ENCODE measurements around the gene ZBTB8A. TPM values are rescaled to one million over a fixed set of nuclear protein-coding genes. Genes with fewer than 3 reads are reported as not detected.
"Not testable (repeated sequence)": the region's sequence is repeated elsewhere in the genome, so short reads cannot be mapped to it uniquely, and the experiment has no call there.

The ZBTB8A gene
- total RNA-seq, 4 donors from 2014 or later, result 8.1 to 14.9 (median 12.1) TPM

DNA sequence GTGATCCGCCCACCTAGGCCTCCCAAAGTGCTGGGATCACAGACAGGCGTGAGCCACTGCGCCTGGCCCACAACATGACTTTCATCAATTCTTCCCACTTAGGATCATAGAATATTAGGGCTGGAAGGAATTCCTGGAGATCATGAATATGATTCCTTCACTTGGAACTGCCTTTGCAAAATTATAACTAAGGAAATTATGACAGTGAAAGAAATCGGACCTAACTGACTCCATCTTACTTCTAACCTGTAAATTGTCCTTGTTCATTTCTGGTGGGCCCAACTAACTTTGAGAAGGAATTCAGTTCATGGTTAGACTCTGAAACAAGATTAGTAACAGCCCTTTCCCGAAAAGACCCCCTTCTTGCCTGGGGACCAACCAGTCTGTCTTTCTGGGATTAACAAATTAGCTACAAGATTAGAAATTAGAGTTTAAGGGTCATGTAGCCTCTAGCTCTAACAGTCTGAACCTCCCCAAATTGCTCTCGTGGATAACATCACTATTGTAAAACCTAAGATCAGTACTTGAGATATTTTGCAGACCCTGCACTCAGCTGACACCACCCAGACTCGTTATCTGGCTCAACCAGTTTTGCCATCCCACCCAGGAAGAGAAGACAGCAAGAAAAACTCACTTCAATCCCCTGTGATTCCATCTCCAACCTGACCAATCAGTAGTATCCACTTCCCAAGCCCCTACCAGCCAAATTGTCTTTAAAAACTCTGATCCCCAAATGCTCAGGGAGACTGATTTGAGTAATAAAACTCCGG, 96.5 kb downstream of the ZBTB8A start:
- H3K4me1 ChIP-seq, result peaks cover 0 to 10% (median 0%) of the 10 kb centered on the region in 4 donors
- no peaks in the 10 kb centered on the region for H3K27me3 ChIP-seq
- no peaks in the 10 kb centered on the region for H3K9me3 ChIP-seq
- TF ChIP-seq EP300 (IDR thresholded peaks at IDR 0.05), result no peak
- no peak for TF ChIP-seq POLR2A (IDR thresholded peaks at IDR 0.05)
- TF ChIP-seq, protein P1, sequence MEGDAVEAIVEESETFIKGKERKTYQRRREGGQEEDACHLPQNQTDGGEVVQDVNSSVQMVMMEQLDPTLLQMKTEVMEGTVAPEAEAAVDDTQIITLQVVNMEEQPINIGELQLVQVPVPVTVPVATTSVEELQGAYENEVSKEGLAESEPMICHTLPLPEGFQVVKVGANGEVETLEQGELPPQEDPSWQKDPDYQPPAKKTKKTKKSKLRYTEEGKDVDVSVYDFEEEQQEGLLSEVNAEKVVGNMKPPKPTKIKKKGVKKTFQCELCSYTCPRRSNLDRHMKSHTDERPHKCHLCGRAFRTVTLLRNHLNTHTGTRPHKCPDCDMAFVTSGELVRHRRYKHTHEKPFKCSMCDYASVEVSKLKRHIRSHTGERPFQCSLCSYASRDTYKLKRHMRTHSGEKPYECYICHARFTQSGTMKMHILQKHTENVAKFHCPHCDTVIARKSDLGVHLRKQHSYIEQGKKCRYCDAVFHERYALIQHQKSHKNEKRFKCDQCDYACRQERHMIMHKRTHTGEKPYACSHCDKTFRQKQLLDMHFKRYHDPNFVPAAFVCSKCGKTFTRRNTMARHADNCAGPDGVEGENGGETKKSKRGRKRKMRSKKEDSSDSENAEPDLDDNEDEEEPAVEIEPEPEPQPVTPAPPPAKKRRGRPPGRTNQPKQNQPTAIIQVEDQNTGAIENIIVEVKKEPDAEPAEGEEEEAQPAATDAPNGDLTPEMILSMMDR (IDR thresholded peaks at IDR 0.05), result no peak
- H3K27ac ChIP-seq, result no peak overlapping the region
- no peak for DNase-seq (ENCODE audit: low spot score in 2 of 2)
- WGBS, 2 donors, result 93 to 95% methylated on average over 8 of the region's 8 CpGs
- no peak overlapping the region for H3K4me3 ChIP-seq
- peaks cover 0 to 29% (median 0%) of the 10 kb centered on the region in 3 donors for H3K36me3 ChIP-seq

DNA sequence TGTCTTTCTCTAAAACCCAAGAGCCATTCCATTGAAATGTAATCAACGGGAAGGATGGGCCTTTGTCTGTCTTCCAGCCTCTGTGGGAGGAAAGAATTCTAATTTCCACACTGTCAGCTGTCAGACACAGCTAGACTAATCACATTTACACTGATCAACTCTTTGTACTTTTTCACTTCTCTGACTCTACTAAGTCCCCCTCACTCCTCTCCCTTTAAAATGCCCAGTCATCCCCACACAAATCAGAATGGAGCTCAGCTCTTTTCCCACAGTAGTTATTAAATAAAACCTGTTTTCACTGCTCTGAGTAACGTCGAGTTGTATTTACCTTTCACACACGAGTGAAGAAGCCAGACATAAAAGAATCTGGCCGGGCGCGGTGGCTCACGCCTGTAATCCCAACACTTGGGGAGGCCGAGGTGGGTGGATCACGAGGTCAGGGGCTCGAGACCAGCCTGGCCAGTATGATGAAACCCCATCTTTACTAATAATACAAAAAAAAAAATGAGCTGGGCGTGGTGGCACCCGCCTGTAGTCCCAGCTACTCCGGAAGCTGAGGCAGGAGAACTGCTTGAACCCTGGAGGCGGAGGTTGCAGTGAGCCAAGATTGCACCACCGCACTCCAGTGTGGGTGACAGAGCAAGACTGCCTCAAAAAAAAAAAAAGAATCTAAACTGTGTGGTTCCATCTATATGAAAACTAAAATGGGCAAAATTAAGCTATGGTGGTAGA, 97.9 kb downstream of the ZBTB8A start:
- Histone ChIP-seq H3K4me3 (no peak overlapping the region), H3K4me1 (peaks cover 0 to 10% (median 0%) of the 10 kb centered on the region in 4 donors), H3K27me3 (no peaks in the 10 kb centered on the region), H3K27ac (no peak overlapping the region), H3K9me3 (no peaks in the 10 kb centered on the region), H3K36me3 (peaks cover 0 to 23% (median 0%) of the 10 kb centered on the region in 3 donors)
- WGBS, 2 donors, result 79 to 80% methylated on average over 16 of the region's 16 CpGs
- TF ChIP-seq POLR2A (IDR thresholded peaks at IDR 0.05) (no peak), EP300 (IDR thresholded peaks at IDR 0.05) (no peak)
- TF ChIP-seq, protein P1 (IDR thresholded peaks at IDR 0.05), result no peak
- no peak for DNase-seq (ENCODE audit: low spot score in 2 of 2)

DNA sequence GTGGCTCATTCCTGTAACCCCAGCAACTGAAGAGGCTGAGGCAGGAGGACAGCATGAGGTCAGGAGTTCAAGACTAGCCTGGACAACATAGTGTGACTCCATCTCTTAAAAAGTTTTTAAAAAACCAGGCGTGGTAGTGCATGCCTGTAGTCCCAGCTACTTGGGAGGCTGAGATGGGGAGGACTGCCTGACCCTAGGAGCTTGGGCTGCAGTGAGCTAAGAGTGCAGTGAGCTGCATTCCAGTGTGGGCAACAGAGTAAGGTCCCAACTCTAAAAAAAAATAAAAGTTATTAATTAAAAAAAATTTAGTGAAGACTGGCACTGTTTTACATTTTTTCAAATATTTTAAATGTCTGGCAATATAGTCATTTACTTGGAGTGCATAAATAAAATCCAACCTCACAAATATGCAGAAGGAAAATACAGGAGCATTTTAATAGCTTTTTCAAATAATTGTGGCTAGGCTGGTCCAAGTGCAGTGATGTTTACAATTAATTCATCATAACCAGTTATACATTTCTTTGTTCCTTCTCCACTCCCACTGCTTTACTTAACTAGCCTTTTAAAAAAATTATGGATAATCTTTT, 100.4 kb downstream of the ZBTB8A start:
- no peak for DNase-seq (ENCODE audit: low spot score in 2 of 2)
- Histone ChIP-seq H3K36me3 (peaks cover 0 to 10% (median 0%) of the 10 kb centered on the region in 3 donors), H3K27ac (no peak overlapping the region), H3K9me3 (no peaks in the 10 kb centered on the region), H3K27me3 (no peaks in the 10 kb centered on the region), H3K4me3 (no peak overlapping the region), H3K4me1 (peaks cover 0 to 10% (median 0%) of the 10 kb centered on the region in 4 donors)
- TF ChIP-seq, protein P1 (IDR thresholded peaks at IDR 0.05), result no peak
- TF ChIP-seq EP300 (IDR thresholded peaks at IDR 0.05) (no peak), POLR2A (IDR thresholded peaks at IDR 0.05) (no peak)
- WGBS, 2 donors, result 61 to 80% methylated on average over 1 of the region's 1 CpG

DNA sequence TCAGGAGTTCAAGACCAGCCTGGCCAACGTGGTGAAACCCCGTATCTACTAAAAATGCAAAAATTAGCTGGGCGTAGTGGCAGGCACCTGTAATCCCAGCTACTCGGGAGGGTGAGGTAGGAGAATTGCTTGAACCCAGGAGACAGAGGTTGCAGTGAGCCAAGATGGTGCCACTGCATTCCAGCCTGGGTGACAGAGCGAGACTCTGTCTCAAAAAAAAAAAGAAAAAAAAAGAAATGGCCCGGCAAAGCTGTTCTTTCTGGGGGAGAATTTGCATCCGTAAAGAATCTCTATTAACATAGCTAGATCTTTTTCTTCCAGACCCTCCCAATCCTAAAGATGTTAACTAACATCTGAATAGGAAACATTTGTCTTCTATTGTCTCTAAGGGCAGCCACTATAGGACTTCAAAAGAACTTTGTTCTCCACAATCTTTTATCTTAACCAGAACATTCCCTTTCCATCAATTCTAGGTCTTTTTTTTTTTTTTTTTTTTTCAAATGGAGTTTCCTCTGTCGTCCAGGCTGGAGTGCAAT, 103.1 kb downstream of the ZBTB8A start:
- H3K36me3 ChIP-seq, result peaks cover 0 to 21% (median 0%) of the 10 kb centered on the region in 3 donors
- WGBS, 2 donors, result 61 to 64% methylated on average over 8 of the region's 8 CpGs
- not testable (repeated sequence) for H3K27ac ChIP-seq; DNase-seq (ENCODE audit: low spot score in 2 of 2); H3K27me3 ChIP-seq; H3K4me3 ChIP-seq; H3K9me3 ChIP-seq; H3K4me1 ChIP-seq

DNA sequence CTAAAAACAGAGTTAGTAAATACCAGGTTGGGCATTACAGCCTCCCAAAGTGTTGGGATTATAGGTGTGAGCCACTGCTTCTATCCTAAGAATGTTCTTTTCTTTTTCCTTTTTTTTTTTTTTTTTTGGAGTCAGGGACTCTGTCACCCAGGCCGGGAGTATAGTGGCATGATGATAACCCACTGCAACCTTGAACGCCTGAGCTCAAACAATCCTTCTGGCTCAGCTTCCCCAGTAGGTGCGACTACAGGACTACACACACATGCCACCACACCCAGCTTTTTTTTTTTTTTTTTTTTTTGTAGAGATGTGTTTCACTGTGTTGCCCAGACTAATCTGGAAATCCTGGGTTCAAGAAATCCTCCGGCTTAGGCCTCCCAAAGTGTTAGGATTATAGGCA, 105.2 kb downstream of the ZBTB8A start:
- peaks cover 0 to 15% (median 0%) of the 10 kb centered on the region in 3 donors for H3K36me3 ChIP-seq
- TF ChIP-seq POLR2A (IDR thresholded peaks at IDR 0.05) (no peak), EP300 (IDR thresholded peaks at IDR 0.05) (no peak)
- TF ChIP-seq, protein P1 (IDR thresholded peaks at IDR 0.05), result no peak
- WGBS, 2 donors, result 88 to 94% methylated on average over 4 of the region's 4 CpGs

More for the DNA sequence above, 105.2 kb downstream of the ZBTB8A start:
- Histone ChIP-seq H3K4me3 (no peak overlapping the region), H3K27me3 (no peaks in the 10 kb centered on the region), H3K27ac (no peak overlapping the region), H3K4me1 (peaks cover 0 to 16% (median 10%) of the 10 kb centered on the region in 4 donors), H3K9me3 (no peaks in the 10 kb centered on the region)
- DNase-seq (ENCODE audit: low spot score in 2 of 2), result no peak
